K562 treated with DMSO at 1 percent for 24 hours (cell line): ENCODE data around the gene RELCH. TPM values are rescaled to one million over a fixed set of nuclear protein-coding genes. Genes with fewer than 3 reads are reported as not detected.

Source experiments
- total RNA-seq: library from RNA; unstranded; fragments of 300-600 nt; gene quantifications from 2 replicates; pipeline ENCODE4 v1.2.3, GENCODE V29; 2022; ENCODE audit warnings: low read depth; ENCODE audit not compliant: insufficient read depth

RELCH gene, protein sequence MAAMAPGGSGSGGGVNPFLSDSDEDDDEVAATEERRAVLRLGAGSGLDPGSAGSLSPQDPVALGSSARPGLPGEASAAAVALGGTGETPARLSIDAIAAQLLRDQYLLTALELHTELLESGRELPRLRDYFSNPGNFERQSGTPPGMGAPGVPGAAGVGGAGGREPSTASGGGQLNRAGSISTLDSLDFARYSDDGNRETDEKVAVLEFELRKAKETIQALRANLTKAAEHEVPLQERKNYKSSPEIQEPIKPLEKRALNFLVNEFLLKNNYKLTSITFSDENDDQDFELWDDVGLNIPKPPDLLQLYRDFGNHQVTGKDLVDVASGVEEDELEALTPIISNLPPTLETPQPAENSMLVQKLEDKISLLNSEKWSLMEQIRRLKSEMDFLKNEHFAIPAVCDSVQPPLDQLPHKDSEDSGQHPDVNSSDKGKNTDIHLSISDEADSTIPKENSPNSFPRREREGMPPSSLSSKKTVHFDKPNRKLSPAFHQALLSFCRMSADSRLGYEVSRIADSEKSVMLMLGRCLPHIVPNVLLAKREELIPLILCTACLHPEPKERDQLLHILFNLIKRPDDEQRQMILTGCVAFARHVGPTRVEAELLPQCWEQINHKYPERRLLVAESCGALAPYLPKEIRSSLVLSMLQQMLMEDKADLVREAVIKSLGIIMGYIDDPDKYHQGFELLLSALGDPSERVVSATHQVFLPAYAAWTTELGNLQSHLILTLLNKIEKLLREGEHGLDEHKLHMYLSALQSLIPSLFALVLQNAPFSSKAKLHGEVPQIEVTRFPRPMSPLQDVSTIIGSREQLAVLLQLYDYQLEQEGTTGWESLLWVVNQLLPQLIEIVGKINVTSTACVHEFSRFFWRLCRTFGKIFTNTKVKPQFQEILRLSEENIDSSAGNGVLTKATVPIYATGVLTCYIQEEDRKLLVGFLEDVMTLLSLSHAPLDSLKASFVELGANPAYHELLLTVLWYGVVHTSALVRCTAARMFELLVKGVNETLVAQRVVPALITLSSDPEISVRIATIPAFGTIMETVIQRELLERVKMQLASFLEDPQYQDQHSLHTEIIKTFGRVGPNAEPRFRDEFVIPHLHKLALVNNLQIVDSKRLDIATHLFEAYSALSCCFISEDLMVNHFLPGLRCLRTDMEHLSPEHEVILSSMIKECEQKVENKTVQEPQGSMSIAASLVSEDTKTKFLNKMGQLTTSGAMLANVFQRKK
- 3.1 and 5.6 TPM in 2 replicates for total RNA-seq

DNA sequence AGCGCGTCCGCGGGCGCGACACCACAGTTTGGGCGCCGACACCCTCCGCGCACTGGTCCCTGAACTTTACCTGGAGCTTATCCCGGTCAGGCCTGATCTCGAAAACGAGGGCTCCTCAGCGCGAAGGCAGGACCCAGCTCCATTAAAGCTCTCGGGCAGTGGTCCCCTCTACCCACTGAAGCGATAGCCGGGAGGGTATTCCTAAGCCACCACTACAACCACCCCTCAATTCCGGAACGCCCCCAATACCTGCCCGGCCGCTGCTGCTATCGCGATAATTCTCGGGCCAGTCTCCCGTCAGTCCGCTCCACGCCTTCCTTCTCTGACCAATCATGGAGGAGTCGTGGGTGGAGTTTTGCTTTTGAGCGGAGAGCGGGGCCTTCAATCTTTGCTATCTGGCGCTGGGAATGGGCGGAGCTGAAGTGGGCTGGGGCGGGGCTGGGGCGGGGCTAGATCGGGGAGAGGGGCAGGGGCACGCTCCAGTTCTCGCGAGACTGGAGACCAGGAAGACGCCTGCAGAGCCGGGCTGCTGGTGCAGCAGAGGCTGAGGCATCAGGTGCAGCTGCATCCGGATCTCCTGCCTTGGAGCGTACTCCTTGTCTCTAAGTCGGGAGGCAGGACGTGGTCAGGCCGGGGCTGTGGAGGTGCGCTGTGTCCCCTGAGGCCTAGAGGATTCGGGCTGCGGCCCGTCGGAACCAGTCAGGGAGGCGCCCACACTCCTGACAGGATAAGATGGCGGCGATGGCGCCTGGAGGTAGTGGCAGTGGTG lies at the start of gene RELCH, which contains the start of gene PIGN:
Gene RELCH (plus strand): TSS at position 482 of the 769 bp plus-strand sequence. CDS start 251 bp downstream, at position 733.
Gene PIGN (minus strand): TSS at position 283 of the 769 bp plus-strand sequence. CDS start 25,703 bp downstream, outside the sequence.

DNA sequence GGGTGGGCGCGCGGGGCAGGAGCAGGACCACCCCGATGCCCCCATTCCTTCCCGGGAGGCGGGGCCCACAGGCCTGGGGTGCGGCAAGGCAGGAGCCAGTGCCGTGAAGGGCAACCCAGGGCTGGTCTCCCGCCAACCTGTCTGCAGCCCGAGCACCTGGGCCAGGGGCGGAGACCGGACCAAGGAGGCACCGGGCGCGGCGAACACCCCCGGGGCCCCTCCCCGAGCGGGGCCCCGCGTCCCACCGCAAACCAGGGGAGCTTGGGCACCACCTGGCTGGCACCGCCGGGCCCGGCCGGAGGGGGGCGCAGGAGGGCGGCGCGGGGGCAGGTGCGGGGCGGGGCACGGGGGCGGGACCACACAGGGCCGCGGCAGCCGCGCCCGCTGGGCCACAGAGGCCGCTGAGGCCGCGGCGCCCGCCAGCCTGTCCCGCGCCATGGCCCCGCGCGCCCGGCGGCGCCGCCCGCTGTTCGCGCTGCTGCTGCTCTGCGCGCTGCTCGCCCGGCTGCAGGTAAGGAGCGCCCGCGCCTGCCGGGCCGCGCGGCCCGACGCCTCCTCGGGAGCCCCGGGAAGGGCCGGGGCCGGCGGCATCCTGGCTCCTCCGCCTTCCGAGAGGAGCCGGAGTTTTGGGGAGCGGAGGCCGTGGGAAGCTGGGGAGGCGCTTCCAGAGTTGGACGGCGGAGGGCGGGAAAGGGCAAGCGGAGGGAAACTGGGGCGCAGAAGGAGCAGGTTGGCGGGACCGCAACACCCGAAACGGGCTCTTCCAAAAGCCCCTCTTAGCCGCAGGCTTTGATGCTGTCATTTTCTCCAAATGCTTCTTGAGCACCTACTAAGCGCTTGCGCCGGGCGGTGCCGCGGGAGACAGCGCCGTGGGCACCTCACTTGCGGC lies 138.1 kb downstream of the RELCH start, which contains the start of gene TNFRSF11A:
Gene TNFRSF11A (plus strand): TSS at position 394 of the 889 bp plus-strand sequence. CDS start 43 bp downstream, at position 437.

Other genes starting within 250 kb of the RELCH start
- 8.3 and 10.2 TPM in 2 replicates for gene PIGN, start 199 bp upstream of the RELCH start, total RNA-seq
- 0.12 and 0.27 TPM in 2 replicates for gene TNFRSF11A, start 138.1 kb downstream of the RELCH start, total RNA-seq